ENCODE data around the gene ST6GALNAC3.
"Not testable (repeated sequence)": the region's sequence is repeated elsewhere in the genome, so short reads cannot be mapped to it uniquely, and the experiment has no call there.

ST6GALNAC3 gene

DNA sequence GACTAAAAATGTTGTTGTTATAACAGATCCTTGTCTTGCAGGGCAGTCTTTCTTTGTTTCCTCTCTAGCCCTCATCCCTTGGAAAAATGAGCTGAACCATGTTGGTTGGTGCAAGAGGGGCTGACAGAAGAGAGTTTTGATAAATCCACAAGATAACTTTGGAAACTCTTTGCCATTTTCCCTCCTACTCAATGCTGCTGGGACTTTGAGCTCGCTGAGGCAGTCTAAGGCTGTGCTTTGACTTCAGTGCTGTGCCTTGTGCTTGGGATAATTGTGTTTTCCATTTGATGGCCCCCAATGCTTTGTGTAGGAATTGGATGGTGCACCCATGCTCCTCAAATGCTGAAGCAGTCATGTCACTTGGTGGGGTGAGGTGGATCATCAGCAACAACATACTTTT lies 31.7 kb downstream of the ST6GALNAC3 start:
- no peak for DNase-seq (ENCODE audit: low read depth in 2 of 2, low spot score in 1 of 2)

DNA sequence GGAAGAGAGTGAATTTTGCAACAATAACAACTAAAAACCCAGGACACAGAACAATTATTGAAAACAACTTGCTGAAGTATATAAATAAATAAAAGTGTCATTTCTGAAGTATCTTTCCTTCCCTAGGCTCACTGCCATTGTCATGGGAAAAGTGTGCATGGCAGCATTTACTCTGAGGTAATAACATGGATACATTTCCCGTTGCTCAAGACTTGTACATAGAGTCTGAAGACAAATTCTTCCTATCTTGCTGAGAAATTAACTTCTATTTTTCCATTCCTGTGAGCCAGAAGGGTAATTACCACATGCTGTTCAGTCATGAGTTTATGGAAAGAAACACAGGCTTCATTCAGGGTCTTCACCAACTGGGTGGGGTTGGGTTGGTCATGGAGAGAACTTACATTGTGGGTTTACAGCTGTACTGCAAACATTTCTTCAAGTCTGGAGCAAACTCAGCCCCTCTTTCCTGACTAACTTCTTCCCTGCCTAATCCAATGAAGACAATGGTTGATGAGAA lies 32.2 kb downstream of the ST6GALNAC3 start:
- no peak for DNase-seq (ENCODE audit: low read depth in 2 of 2, low spot score in 1 of 2)

DNA sequence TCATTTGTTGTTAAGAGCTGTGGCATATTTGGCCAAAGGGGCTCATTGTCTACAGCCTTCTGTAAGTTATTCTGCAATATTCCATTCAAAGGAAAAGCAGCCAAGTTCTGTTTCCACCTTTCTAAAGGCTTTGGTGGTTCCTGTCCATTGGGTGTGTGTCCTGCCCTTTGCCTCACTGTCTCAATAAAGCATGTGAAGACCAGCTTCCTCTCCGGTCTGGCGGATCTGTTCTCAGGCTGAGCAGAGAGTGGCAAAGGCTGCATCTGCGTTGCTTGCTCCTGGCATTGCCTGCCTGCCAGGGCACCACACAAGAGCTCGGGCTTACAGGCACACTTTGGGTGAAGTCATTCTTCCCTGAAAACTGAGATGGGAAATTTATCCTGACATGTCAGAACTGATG lies 34.9 kb downstream of the ST6GALNAC3 start:
- DNase-seq (ENCODE audit: low read depth in 2 of 2, low spot score in 1 of 2) = no peak

DNA sequence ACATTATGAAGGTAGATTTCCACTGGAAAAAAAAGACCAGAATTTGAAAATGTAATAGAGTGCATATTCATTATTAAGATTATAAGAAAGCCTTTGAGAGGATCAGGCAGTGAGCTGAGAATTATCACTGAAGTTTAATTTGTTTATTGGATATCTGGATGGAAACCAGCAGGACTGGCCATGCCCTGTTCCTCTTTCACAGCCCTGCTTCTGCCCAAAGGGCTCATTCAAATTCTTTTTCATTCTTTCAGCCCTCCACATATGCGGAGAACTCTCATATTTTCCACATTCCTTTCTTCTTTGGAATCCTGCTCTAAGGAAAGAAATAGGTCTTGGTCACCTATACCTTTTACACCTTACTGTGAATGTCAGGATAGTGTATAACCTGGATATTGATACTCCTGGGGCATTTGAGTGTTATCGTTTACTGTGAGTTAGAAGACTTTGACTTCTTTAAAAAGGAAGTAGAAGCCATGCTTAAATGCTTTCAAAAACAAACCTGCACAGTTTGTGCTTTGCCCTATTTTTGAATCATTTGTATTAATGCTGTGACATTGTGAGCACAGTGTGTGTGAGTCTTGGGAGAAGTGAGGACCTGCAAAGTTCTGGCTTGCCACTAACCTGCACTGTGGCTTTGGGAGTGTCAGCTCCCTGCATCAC lies 35.5 kb downstream of the ST6GALNAC3 start:
- no peak for DNase-seq (ENCODE audit: low read depth in 2 of 2, low spot score in 1 of 2)

DNA sequence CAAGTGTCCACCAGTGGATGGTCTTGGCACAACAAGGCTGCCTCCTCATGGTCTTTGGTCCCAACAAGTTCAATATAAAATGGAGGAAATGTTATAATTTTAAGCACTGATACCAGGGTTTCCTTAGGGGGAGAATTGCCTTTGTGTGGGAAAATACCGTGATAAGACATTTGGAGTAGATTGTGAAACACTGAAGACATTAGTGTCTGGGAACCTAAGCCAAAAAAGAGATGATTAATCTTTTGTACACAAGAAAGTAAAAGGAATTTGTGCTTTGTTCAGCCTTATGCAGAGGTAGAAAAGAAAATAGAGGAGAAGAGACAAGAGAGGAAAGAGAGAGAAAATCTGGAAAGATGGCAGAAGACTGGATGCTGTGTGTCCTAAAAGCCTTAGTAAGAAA lies 36.1 kb downstream of the ST6GALNAC3 start:
- DNase-seq (ENCODE audit: low read depth in 2 of 2, low spot score in 1 of 2) = no peak

DNA sequence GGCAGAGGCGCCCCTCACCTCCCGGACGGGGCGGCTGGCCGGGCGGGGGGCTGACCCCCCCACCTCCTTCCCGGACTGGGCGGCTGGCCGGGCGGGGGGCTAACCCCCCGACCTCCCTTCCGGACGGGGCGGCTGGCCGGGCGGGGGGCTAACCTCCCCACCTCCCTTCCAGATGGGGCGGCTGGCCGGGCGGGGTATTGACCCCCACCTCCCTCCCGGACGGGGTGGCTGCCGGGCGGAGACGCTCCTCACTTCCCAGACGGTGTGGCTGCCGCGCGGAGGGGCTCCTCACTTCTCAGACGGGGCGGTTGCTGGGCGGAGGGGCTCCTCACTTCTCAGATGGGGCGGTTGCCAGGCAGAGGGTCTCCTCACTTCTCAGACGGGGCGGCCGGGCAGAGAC lies 37.8 kb downstream of the ST6GALNAC3 start:
- not testable (repeated sequence) for DNase-seq (ENCODE audit: low read depth in 2 of 2, low spot score in 1 of 2)

DNA sequence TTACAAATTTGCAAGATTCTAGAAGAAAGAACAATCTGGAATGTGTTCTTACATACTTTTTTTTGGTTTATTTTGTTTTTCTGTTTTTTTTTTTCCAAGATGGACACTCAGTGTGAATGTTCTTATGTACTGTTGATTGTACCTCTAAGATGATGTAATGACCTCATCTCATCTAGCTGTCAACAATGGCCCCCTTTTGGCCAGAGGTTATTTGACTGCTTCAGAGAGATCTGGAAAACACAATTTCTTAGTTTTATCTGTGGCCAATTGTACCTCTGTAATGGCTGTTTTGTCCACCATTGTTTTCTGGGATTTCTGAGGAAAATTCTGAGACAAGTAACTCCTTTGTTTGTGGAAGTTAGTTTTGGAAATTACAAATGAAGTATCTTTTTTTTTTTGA lies 38.9 kb downstream of the ST6GALNAC3 start:
- DNase-seq (ENCODE audit: low read depth in 2 of 2, low spot score in 1 of 2) = no peak

DNA sequence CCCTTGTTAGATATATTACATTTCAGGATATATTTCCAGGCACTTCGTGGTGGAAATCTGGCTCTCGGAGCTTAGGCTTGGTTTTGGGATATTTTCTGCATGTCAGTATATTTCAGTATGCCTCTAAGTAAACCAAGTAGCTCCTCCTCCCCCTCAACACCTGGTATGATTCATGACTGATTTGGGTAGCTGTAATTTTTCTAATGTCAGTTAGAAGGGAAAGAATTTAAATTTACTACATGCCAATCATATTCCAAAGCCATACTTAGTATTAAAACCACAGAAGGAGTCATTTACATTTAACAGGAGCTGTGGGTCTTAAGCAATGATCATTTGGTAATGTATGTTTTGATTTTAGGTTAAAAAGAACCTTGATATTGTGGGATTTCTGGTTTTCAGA lies 40.6 kb downstream of the ST6GALNAC3 start:
- DNase-seq (ENCODE audit: low read depth in 2 of 2, low spot score in 1 of 2) = no peak

DNA sequence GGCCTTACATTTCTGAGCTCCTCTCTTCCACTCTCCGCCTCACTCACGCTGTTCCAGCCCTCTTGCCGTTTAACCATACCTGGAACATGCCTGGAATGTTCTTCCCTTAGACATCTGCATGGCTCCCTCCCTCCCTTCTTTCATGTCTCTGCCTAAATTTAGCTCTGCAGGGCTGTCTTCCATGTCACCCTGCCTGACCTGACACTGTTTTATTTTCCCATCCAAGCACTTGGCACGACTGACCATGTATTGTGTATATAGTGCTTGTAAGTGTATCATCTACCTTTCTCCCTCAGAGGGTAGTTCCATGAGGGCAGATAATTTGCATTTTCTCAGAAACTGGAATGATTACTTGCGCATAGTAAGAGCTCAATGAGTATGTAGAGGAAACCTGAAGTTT lies 47.3 kb downstream of the ST6GALNAC3 start:
- no peak for DNase-seq (ENCODE audit: low read depth in 2 of 2, low spot score in 1 of 2)

DNA sequence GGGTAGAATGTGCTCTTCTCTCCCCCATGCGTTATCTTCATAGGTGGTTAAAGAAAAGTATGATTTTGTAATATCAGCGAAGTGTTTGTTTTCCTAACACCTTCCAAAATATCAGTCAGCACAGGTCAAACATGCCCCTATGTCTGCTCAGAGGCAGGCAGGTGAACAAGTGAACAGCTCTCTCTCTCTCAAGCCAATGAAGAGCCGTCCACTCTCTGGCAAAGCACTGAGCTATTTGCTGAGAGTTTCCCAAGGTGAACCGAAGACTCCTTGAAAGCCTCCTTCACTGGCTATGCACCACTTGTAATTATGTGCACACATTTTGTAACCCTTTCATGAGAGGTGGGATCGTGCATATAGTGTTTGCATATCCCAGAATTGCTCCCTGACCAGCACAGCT lies 47.7 kb downstream of the ST6GALNAC3 start:
- DNase-seq (ENCODE audit: low read depth in 2 of 2, low spot score in 1 of 2) = no peak

DNA sequence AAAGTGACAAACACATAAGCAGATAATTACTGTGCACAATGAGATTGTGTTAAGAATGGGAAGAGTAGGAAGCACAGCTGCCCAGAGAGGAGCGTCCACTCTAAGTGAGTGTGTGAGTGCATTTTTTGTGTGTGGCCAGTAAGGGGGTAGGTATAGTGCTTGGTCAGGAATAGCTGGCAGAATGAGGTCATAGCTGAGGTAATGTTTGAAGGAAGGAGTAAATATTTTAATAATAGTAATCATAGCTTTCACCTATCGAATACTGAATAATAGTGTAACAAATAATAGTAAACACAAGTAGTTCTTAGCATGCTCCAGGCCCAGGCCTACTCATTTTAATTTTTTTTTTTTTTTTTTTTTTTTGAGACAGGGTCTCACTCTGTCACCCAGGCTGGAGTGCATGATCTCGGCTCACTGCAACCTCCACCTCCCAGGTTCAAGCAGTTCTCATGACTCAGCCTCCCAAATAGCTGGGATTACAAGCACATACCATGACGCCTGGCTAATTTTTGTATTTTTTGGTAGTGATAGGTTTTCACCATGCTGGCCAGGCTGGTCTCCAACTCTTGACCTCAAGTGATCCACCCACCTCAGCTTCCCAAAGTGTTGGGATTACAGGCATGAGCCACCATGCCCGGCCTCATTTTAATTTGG lies 49.0 kb downstream of the ST6GALNAC3 start:
- DNase-seq (ENCODE audit: low read depth in 2 of 2, low spot score in 1 of 2) = not testable (repeated sequence)

DNA sequence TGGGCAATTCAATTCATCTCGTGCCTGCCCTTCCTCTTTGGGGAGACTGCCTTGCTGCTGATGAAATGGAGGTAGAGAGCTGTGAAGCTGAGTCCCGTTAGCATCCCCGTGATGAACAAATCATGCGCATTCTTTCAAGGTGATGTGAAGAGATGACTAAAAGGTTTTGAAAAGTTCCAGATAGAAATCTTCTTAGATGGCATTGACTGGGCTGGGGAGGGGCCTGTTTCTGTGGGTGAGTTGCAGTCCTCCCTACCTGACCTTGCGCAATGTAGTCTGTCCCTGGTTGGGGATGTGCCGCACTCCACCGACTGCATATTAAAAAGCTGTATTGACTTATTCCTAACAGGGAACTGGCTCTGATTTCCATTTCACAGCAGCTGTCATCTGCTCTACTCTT lies 49.6 kb downstream of the ST6GALNAC3 start:
- DNase-seq (ENCODE audit: low read depth in 2 of 2, low spot score in 1 of 2) = no peak

DNA sequence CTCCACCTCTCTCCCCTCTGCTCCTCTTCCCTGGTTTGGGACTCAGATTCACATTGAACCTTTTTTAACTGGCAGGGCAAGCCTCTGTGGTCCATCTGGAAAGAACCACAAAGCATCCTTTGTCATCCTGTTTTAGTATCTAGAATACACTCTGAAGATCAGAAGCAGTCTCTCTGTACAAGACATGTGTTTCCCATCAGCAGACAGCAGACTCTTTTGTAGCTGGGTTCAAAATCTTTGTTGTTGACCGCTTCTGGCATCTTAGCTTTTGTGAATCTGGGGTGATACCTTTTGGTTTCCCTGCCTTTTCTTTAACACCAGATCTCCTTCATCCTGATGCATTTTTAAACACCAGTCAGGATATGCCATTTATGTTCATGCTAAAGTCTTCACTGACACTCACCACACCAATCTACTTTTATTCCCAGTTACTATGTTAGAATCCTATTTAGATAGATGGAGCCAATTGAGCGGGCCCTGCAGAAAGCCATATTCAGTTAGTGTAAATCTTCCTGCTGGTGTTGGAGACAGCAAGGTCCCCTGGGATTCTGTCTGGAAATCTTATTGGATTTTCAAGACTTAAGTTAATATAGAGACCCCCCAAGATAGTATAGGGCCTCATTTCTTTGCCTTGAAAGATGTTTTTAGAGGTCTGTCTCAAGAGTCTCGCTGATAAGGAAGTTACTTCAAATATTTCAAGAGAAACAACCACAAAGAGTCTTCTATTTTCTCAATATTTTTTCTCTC lies 51.1 kb downstream of the ST6GALNAC3 start:
- no peak for DNase-seq (ENCODE audit: low read depth in 2 of 2, low spot score in 1 of 2)

DNA sequence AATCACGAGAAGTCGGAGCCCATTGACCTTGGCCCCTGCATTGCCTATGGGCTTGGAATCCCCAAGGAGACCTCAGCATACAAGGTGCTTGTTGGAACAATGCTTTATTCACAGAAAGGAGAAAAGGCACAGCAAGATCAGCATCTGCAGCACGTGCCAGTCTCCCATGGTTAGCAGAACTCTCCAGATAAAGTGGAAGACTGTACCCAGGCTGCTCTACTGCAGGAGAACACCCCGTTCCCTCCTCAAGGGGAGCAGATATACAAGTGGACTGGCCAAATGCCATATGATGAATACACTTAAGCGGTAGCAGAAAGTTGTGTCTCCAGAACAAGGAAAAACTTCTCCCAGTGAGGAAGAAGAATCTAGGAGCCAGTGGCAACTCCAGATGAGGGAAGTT lies 53.5 kb downstream of the ST6GALNAC3 start:
- DNase-seq (ENCODE audit: low read depth in 2 of 2, low spot score in 1 of 2) = no peak

DNA sequence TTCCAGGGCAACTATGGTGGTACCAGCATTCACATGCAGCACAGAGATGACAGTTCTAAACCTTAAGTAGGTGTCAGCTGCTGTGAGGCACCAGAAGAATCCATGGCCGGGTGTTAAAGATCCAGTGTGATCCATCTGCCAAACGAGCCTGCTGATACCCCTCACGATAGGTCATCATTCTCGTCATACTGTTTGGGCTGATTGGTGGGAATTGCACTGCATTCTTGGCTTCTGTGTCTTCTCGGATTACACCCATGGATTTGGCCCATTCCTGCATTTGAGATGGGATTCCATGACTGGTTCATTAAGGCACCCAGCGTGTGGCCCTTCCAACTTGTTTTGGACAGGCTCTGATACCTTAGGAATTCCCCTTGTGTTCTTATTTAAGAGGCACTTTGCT lies 55.2 kb downstream of the ST6GALNAC3 start:
- DNase-seq (ENCODE audit: low read depth in 2 of 2, low spot score in 1 of 2) = no peak

DNA sequence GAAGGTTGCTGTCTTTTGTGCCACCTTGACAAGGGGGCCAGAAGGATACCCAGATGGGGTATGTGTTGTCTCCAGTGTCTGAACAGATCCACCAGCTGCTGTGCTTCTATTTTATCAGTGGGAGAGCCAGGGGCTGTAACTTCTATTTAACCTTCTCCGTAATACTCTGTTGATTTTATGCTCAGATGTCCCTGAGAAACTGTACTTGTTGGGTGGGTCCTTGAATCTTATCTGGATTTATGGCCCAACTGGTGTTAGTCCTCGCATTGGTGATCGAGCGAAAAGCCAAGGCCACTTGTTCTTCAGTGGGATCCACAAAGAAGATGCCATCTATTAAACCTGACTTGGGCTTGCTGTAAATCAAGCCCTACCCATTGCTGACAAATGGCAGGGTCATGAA lies 56.4 kb downstream of the ST6GALNAC3 start:
- no peak for DNase-seq (ENCODE audit: low read depth in 2 of 2, low spot score in 1 of 2)

DNA sequence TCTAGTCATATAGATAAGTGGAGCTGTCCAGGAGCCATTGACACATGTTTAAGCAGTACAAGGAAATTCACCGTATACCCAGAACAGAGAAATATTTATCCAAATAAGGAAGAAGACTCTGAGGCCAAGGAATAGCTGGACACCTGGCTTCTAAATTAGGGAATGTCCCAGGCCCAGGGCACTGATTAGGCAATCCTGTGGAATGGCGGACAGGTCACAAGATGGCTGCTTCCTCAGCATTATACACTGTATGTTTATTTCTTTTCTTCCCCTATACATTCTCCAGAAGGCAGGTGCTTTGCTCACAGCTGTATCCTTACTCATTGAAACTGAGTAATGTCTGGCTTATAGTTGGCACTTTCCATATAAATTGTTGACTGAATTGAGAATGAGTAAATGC lies 59.4 kb downstream of the ST6GALNAC3 start:
- DNase-seq (ENCODE audit: low read depth in 2 of 2, low spot score in 1 of 2) = no peak

DNA sequence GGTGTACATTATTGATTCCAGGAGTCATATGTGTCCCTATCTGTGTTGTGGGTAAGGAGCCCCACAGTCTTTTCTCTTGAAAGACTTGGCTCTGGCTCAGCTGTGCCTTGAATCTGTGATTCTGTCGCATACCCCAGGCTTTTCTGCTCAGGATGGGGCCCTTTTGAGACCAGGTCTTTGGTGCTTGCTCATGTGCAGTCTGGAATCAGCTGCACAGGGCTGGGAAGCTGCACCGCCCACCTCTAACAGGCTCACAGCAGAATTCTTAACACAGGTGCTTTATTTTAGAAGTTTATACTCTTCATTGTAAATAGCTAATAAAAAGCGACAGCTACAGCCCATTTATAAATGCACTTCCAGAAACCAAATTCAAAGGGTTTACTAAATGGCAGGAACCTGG lies 61.3 kb downstream of the ST6GALNAC3 start:
- DNase-seq (ENCODE audit: low read depth in 2 of 2, low spot score in 1 of 2) = no peak

DNA sequence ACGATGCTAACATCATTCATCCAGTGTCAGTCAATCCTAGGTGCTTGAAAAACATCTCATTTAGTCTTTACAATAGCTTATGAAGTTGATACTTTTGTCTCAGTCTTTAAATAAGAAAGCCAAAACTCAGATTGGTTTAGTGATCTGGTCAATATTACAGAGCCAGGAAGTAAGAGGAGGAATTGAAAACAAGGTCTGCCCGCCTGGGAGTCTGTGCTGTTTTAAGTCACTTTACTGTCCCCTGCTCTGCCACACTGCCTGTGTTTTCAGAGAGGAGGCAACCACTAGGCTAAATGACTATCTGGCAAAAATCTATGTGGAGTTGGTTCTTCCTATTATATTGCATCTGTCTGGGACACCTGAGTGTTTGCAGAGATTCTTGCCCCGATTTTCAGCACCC lies 62.3 kb downstream of the ST6GALNAC3 start:
- DNase-seq (ENCODE audit: low read depth in 2 of 2, low spot score in 1 of 2) = no peak

DNA sequence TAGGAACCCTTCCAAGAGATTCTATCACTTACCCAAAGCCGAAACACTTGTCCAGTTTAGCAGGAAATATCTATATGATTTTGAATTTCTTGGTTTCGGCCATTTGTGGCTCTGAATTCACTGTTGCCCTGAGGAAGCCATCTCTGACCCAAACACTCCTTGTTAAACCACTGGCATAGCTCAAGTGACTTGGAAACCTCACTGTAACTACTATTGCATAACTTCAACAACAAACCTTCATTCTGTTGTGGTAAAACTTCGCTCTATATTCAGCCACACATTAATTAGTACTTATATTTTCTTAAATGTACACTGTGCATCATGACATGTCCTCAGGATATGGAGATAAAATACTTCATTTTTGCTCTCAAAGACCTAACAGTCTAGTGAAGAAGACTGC lies 63.2 kb downstream of the ST6GALNAC3 start:
- no peak for DNase-seq (ENCODE audit: low read depth in 2 of 2, low spot score in 1 of 2)

DNA sequence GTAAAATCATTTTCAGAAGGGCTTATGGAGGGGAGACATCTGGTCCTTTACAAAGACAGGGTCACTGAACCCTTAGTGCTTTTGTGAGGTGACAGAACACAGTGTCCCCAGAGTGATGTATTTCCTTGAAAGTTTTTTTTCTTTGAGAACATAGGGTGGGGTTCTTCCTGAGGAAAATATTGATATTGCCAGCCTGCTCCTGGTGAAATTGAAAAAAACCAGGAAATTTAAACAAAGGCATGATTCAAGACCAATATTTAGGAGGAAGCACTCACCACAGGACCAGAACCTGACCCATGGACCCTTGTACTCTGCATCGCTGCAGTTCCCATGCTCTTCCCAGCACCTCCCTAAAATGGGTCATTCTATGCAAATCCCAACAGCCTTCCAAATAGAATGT lies 63.7 kb downstream of the ST6GALNAC3 start:
- no peak for DNase-seq (ENCODE audit: low read depth in 2 of 2, low spot score in 1 of 2)

DNA sequence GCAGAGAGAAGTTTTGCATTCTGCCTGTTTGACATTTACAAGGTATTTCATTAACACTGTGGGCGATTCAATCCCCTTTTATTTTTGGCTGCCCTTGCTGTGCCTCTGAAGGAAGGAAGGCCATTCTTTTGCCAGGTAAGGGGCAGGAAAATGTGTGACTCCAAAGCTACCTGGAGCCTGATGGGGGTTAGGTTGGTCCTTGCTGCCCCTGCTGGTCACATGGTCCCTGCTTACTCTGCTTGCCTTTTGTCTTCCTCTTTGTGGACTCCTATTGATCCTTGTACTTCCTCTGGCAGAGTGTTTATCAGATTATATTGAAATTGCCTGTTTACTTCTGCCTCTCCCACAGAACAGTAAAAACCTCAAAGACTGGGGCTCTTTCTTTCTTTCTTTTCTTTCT lies 65.7 kb downstream of the ST6GALNAC3 start:
- DNase-seq (ENCODE audit: low read depth in 2 of 2, low spot score in 1 of 2) = no peak
